SK-MEL-5 (cell line): ENCODE results near the gene MBNL1. TPM values are rescaled to one million over a fixed set of nuclear protein-coding genes. Genes with fewer than 3 reads are reported as not detected.
A peak's percentile ranks its signal among the peaks of the same experiment; 100 is the strongest.
"Not testable (repeated sequence)": the region's sequence is repeated elsewhere in the genome, so short reads cannot be mapped to it uniquely, and the experiment has no call there.

Source experiments
- DNase-seq: peaks from one replicate; pipeline ENCODE4 v3.0.0-alpha.2; 2016; ENCODE audit warnings: low read depth, low spot score
- in situ Hi-C: cut with HindIII; loops from 2 replicates; pipeline ENCODE4 v1.10.0; 2016; ENCODE audit warnings: low sequenced_read_pairs, high pct_unique_total_duplicates, low pct_unique_long_range_greater_than_20kb
- total RNA-seq: library from RNA; depleted of rRNA; stranded (reverse); fragments of >200 nt; shearing (Covaris generic); gene quantifications from 2 replicates; pipeline ENCODE4 v1.2.3, GENCODE V29; 2014

MBNL1 gene
- total RNA-seq, 1 experiment from 2014 or later: 116 TPM

DNA sequence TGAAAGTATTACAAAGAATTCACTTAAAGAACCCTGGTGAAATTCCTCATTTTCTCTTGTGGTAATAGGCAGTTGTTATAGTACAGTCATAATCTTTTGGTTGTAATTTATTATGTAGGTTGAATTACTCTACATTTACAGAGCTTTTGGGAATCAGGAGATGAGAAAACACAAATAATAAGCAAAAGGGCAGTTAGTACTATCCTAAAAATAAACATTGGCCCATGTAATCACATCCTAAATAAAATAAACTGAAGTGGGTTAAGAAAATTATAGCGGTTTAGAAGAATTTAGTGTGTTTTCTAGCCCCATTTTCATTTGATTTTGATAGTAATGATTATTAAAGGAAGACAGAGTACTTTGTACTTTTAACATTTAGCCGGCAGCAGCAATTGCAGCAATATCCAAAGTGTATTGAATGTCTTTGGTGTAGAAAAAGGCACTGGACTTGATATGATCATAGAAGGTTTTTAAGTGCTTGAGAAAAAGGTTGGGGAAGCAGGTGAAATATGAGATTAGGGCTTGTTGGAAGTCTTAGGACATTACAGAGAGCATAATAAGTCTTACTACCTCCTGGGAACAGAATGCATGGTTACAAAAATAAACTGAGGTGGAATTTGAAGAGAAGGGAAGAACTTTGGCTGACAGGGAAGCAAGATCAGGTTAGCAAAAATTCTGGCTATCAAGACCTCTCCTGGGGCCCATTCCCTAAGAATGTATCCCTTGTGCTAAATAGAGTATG is 79.9 kb downstream of the MBNL1 start:
- no peak for DNase-seq
- in situ Hi-C loops: no loop called here

DNA sequence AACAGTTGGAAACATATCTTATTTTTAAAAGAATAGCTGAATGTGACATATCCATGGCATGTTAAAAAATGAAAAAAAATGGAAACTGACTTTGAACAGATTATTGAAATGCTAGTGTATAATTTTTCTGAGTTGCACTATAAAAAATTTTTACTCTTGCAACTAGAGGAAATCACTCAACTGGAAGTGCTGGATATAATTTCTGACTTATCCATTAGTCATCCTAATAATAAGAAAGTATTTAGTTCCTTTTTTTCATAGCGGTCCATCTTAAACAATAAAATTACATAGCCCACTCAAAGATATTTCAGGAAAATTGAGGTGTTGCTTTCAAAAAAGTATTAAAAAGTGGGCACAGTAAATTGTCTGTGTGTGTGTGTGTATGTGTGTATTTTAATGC is 80.7 kb downstream of the MBNL1 start:
- in situ Hi-C loops: no loop called here
- DNase-seq: no peak

DNA sequence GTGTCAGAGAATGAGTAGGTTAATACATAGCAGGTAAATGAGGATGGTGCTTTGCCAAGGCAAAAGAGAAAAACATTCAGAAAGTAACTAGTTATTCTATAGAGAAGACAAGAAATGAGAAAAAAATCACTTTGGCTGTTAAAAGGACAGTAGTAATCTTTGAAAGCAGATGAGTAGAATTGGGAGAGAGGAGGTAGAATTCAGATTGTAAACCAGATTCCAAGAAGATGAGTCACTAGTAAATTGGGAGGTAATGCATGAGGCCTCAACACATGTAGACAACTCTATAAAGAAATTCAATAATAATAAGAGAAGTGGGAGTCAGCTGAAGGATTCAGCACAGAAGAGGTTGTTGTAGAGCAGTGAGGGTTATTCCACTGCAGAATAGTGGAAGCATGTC is 81.4 kb downstream of the MBNL1 start:
- in situ Hi-C loops: no loop called here
- no peak for DNase-seq

DNA sequence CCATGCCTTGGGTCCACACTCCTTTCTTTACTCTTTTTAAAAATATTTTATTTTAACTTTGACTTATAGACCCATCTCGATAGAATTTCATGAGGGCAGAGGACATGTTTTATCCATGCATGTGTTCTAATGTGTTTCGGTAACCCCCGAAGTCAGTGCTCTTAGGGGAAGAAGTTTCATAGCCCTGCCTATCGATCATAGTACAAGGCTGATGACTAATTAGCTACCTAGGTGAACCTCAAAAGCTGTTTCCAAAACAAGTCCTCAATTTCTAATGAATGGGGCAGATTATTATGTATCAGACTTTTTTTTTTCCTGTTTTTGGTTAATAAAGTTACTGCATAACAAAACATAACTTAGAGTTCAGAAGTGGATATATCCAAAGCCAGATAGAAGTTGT is 82.0 kb downstream of the MBNL1 start:
- no peak for DNase-seq
- in situ Hi-C loops: no loop called here

DNA sequence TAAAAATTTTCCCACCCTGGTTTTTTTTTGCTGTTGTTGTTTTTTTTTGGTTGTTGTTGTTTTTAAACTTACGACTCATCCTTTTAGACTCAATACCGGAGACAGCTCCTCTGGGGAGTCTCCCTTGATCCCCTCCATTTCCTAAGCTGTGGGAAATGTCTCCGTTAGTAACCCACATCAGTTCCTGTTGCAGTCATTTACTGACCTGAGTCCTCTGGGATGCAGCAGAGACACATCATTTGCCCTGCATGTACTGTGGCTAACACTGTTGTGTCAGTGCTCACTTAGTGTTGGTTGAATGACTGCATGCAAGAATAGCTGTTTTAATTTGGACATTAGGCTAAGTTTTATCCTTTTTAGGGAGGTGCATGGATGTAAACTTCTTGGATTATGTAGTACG is 83.8 kb downstream of the MBNL1 start:
- in situ Hi-C loops: no loop called here
- DNase-seq: no peak

DNA sequence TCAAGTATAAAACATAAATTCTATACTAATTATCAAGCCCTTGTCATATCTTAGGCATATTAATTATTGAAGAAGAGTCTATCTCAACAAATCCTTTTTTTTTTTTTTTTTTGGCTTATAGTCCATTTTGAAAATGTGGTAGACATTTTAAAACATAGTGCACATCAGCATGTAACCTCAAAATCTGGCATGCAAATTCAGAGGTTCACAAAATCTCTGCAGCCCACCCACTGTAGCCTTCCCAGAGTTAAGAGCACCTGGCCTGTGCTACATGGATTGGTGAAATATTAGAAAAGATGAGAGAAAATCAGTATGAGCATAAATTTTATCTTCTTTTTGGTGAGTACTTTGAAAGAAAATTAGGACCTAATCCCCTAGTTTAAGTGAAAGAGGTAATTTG is 84.8 kb downstream of the MBNL1 start:
- DNase-seq: no peak
- in situ Hi-C loops: no loop called here

DNA sequence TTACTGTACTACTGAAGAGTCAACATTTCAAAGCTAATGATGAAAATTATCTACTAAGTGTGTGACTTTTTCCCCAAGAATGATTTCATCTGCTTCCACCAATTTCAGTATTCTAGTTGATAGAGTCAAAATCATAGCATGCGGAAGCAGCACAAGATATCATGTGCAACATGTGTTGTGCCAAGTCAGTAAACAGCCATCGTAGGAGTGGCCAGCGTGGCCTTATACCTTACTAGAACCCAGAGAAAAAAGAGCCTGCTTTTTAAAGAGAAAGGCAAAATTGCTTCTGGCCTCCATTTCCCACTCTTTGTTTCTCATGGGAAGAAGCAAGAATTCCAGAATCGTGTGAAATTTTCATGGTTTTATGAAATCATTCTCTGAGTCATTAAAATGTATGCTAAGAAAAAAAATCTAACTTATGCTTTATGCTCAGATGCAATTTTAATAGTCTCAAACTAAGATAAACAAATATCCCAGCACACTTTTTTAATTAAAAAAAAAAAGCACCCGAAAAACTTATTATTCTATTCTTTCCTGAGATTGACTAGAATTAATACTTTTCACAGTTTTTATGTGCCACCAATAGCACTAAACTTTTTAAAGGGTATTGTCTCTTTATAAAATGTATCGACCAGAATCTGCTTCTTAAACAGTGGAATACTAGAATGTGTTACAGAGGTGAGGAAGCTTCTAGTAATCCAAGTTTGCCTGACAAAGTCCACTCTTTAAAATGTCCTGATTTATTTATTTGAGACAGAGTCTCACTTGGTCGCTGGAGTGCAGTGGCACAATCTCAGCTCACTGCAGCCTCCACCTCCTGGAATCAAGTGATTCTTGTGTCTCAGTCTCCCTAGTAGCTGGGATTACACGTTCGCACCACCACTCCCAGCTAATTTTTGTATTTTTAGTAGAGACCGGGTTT is 87.3 kb downstream of the MBNL1 start:
- in situ Hi-C loops: no loop called here

DNA sequence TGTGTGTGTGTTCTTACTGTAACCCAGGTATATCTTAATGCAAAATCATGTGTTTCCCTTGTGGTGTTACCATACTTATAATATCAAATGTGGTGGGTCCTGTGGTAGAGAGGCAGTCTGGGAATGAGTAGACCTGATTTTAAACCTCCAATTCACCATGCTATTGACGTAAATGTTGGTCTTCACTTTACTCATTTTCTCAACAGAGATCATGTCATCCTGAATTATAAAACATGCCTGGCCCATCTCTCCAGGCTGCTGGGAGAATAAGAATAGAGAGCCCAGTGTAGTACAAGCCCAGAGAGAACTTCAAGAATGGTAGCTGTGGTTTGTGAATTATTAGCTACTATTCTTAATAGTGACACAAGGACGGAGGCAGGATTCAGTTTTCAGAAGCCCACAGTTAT is 88.1 kb downstream of the MBNL1 start:
- in situ Hi-C loops: no loop called here

More for the DNA sequence above, 87.3 kb downstream of the MBNL1 start:
- no peak for DNase-seq

DNA sequence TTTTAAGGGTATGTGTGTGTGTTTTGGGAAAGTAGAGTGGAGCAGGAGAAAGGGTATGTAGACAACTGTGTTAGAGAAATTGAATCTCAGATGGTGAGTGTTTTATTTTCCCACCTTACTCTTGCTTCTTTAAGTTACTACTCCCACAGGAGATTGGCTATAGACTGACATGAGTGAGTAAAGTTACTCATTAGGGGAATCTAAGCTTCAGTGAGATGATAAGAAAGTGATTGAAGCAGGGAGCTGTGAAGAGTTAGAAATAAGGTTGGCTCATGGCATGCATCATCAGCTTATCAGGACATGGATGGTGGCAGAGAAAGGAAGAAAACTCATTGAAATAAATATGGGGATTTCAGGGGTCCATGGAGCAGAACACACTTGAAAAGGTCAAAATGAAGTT is 88.9 kb downstream of the MBNL1 start:
- DNase-seq: no peak
- in situ Hi-C loops: no loop called here

More for the DNA sequence above, 88.1 kb downstream of the MBNL1 start:
- peak; percentile 10 for DNase-seq

DNA sequence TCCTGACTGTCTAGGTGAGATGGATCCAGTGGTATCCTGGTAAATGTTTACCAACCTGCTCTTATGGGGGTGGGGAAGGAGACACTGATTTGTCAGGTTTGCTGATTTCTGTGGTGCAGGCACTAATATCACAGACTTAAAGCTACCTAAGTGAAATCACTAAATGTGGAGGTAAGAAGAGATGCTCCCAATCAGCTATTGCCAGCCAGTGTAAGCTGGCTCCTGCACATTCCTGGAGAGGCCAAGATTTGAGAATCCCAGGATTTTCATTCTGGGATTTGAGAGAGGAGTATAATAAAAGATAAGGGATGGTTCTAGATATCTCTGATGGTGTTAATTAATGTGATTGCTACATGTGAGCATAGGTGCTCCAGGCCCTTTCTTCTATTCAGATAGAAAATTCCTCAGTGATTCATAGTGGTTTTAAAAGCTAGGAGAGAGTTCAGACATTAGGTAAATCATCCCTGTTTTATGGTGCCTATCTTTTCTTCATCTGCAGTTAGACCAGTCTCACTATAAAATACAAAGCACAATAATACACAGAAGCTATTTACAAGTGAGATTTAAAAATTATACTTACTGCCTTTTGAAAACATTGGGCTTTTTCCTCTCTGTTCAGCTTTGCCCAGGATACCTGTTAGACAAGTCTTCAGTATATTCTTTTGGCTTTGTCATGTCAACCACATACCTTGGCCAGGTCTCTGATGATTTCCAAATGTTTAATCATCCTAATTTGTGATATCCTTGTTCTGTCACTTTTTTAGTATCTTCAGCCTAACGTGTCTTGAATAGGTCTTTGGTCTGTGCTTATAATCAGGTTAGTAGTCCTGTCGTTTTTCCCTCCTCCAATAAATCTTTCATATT is 90.9 kb downstream of the MBNL1 start:
- in situ Hi-C loops: no loop called here

DNA sequence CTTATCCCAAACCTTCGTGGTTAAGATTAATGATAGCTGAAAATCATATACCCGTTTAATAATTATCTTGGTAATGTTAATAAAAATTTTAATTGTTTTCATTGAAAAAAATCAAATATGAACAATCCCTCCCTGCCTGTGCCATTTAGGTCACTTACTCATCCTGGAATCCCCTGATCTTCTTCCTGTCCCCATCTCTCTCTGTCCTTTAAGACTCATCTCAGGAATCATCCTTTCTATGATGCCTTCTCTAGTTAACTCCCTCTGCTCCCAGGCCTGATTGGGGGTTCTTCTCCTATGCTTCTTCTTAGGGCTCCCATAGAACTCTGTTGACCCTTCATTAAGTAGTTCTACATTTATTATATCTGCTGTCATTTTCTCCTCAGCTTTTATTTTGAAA is 91.6 kb downstream of the MBNL1 start:
- DNase-seq: no peak
- in situ Hi-C loops: no loop called here

More for the DNA sequence above, 90.9 kb downstream of the MBNL1 start:
- DNase-seq: no peak

DNA sequence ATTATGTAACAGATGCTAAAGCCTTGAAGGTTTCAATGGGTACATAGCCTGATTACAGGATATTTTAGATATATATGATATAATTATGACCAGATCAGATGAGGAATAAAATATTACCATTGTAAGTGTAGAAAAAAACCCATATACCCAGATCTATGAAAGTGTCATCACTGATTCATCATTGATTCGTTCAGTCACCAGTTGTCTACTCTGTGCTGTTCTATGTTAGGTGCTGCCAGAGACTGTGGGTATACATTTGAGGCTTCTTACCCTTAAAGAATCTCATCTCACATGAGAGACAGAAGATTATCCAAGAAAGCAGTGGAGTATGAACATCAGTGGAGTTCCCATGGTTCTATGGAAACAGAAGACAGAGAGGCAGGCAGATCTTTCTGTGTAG is 92.2 kb downstream of the MBNL1 start:
- no peak for DNase-seq
- in situ Hi-C loops: no loop called here

DNA sequence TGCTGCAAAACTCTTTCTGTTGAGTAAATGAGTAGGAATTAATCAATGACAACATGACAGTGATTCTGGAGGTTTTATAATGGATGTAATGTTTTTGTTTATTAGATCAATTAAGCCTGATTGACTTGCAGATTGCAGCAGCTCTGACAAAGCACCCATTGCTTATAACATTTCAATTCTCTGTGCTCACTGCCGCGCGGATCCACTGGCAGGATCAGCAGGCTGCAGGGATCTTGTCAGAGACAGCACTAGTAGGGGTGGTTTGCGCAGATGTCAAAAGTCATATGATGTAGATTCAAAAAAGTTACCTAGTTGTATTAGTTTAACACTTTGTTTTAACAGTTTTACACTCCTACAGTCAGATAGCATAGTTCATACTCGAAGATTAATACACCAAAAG is 93.4 kb downstream of the MBNL1 start:
- in situ Hi-C loops: no loop called here

DNA sequence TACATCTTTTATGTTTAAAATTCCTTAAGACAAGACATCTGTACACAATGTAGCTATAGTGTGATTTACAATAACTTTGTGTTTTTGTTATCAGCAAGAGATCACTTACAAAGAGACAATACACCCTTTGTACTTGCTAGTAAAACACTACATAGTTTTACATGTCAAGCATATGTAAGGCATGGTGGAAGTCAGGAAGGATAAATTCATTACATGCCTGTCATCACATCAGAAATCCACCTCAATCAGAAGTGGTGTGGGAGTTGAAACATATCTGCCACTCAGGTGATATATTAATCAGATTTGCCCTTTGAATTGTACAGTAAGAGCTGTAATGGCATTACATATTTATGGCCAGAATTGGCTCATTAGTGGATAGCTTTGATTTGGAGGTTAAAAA is 95.5 kb downstream of the MBNL1 start:
- in situ Hi-C loops: no loop called here

More for the DNA sequence above, 93.4 kb downstream of the MBNL1 start:
- no peak for DNase-seq

DNA sequence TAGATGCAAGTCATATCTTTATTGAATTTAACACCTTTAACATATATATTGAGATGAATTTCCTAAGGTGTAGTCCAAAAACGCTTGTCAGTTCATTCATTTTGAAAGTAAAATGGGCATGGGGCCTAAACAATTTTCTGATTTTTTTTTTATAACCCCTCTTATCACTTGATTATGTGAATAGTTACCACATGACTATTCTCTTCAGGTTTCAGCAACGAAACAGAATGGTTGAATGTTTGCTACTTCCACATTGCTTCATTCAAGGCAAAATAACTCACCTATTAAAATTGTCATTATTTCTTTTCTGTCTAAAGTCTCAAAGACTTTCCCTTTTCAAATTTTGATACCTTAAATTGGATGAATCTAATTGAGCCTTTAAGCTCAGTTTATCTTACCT is 96.4 kb downstream of the MBNL1 start:
- no peak for DNase-seq
- in situ Hi-C loops: no loop called here

More for the DNA sequence above, 95.5 kb downstream of the MBNL1 start:
- peak; percentile 36 for DNase-seq

DNA sequence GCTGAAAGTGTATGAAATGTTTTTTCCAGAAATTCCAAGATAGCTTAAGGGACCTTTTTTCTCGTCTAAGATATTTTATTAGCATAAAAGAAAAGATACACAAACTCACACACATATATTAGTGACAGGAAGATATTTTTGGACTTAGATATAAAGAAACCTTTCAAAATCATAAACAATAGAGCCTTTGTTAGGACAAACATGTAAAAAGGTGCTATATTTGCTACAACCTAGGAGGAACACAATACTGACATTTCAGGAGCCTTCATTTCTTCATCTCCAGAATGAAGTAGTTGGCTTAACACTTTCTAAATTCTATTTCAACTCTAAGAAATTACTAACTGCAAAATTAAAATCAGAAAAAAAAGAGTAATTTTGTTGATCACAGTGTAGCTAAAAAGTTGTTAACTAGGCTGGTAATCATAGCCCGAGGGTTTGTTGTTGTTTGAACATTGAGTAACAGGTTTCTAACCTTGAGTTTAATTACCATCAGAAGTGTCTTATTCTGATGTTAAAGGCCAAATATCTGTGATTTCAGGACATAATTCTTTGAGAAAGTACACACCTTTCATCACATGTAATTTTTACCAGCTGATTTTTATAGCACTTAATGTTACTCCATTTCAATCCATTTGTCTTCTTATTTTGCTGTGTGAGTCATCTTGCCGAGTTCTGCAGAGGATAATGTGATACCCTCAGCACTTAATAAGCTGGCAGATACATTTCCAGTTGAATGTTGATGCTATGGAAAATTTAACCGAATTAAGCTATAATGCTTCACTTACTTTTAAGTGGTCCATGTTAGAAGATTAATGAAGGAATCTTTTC is 97.3 kb downstream of the MBNL1 start:
- DNase-seq: peak; percentile 48
- in situ Hi-C loops: no loop called here

DNA sequence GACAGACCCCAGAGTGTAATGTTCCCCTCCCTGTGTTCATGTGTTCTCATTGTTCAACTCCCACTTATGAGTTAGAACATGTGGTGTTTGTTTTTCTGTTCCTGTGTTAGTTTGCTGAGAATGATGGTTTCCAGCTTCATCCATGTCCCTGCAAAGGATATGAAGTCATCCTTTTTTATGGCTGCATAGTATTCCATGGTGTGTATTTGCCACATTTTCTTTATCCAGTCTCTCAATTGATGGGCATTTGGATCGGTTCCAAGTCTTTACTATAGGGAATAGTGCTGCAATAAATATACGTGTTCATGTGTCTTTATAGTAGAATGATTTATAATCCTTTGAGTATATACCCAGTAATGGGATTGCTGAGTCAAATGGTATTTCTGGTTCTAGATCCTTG is 98.5 kb downstream of the MBNL1 start:
- DNase-seq, in situ Hi-C loops: not testable (repeated sequence)
